HEK293 (cell line): ENCODE data around the gene LSP1.
A peak's percentile ranks its signal among the peaks of the same experiment; 100 is the strongest.

Experiments used
- CTCF ChIA-PET: fragments of 350-600 bp; formaldehyde crosslinking; extraction: SDS; loops from one replicate; lab custom pipeline; 2021; ENCODE audit warnings: antibody characterized with exemption; lab: Yijun Ruan, JAX
- POLR2A ChIA-PET: fragments of 300-600 bp; formaldehyde crosslinking; extraction: SDS; loops from one replicate; lab custom pipeline; 2020; ENCODE audit warnings: antibody characterized with exemption, inconsistent platforms; lab: Yijun Ruan, JAX
- H3K27ac ChIP-seq: fragments of 200-500 bp; sonication (Bioruptor generic); 2 replicates; pipeline ENCODE4 v1.5.1; 2014; ENCODE audit warnings: low read depth, low read length, control low read depth, inconsistent platforms; ENCODE audit errors: extremely low read depth
- H3K36me3 ChIP-seq, 2 experiments: fragments of 200-500 bp in 1 of 2; sonication (Bioruptor generic) in 1 of 2; 1 replicate in 1 of 2; 2 replicates in 1 of 2; pipeline ENCODE4 v1.5.1; 2014 to 2017; ENCODE audit warnings: inconsistent platforms in 2 of 2, low read length in 2 of 2; ENCODE audit not compliant: control insufficient read depth in 2 of 2, insufficient read depth in 1 of 2
- H3K4me1 ChIP-seq: fragments of 200-500 bp; sonication (Bioruptor generic); 2 replicates; pipeline ENCODE4 v1.5.1; 2014; ENCODE audit warnings: mild to moderate bottlenecking, low read length, inconsistent platforms; ENCODE audit not compliant: control insufficient read depth, insufficient read depth
- H3K4me3 ChIP-seq: 2 replicates; pipeline ENCODE4 v1.5.1; 2011; ENCODE audit warnings: low read depth, mild to moderate bottlenecking, control low read depth, low read length, moderate library complexity
- H3K9me3 ChIP-seq: fragments of 200-500 bp; sonication (Bioruptor generic); 2 replicates; pipeline ENCODE4 v1.5.1; 2014; ENCODE audit warnings: low read depth, low read length, inconsistent platforms; ENCODE audit not compliant: control insufficient read depth, insufficient read depth
- HIC1 ChIP-seq: fragments of 450-650 bp; formaldehyde crosslinking; IDR thresholded peaks from 2 replicates; pipeline ENCODE4 v1.5.1; 2016; ENCODE audit warnings: missing biosample characterization, missing genetic modification characterization
- RBAK ChIP-seq: fragments of 450-650 bp; formaldehyde crosslinking; IDR thresholded peaks from 2 replicates; pipeline ENCODE4 v1.5.1; 2016; ENCODE audit warnings: missing biosample characterization, missing genetic modification characterization
- WT1 ChIP-seq: fragments of 450-650 bp; formaldehyde crosslinking; IDR thresholded peaks from 2 replicates; pipeline ENCODE4 v1.5.1; 2016; ENCODE audit warnings: missing biosample characterization, missing genetic modification characterization
- ZBTB11 ChIP-seq: fragments of 450-650 bp; formaldehyde crosslinking; conservative IDR thresholded peaks from 2 replicates; pipeline ENCODE4 v1.5.1; 2016; ENCODE audit warnings: low read depth, missing biosample characterization, missing genetic modification characterization
- ZBTB8A ChIP-seq: fragments of 450-650 bp; formaldehyde crosslinking; IDR thresholded peaks from 2 replicates; pipeline ENCODE4 v1.5.1; 2016; ENCODE audit warnings: missing biosample characterization, missing genetic modification characterization
- ZIC2 ChIP-seq: fragments of 450-650 bp; formaldehyde crosslinking; IDR thresholded peaks from 2 replicates; pipeline ENCODE4 v1.5.1; 2016; ENCODE audit warnings: missing biosample characterization, missing genetic modification characterization
- ZNF138 ChIP-seq: fragments of 450-650 bp; formaldehyde crosslinking; IDR thresholded peaks from 2 replicates; pipeline ENCODE4 v1.5.1; 2016; ENCODE audit warnings: missing biosample characterization, missing genetic modification characterization, borderline replicate concordance
- ZNF16 ChIP-seq: fragments of 450-650 bp; formaldehyde crosslinking; IDR thresholded peaks from 2 replicates; pipeline ENCODE4 v1.5.1; 2016; ENCODE audit warnings: low read depth, missing biosample characterization, missing genetic modification characterization
- ZNF600 ChIP-seq: fragments of 450-650 bp; formaldehyde crosslinking; IDR thresholded peaks from 2 replicates; pipeline ENCODE4 v1.5.1; 2016; ENCODE audit warnings: missing biosample characterization, missing genetic modification characterization
- ZNF76 ChIP-seq: fragments of 450-650 bp; formaldehyde crosslinking; IDR thresholded peaks from 2 replicates; pipeline ENCODE4; 2016; ENCODE audit warnings: low read depth, missing biosample characterization, missing genetic modification characterization, borderline replicate concordance
- TF ChIP-seq, protein P1 (sequence below): fragments of 450-650 bp; formaldehyde crosslinking; IDR thresholded peaks from 2 replicates; pipeline ENCODE4 v1.5.1; 2017; ENCODE audit warnings: missing biosample characterization, missing genetic modification characterization
- TF ChIP-seq, protein P2 (sequence below): fragments of 450-650 bp; formaldehyde crosslinking; IDR thresholded peaks from 2 replicates; pipeline ENCODE4 v1.5.1; 2017; ENCODE audit warnings: missing biosample characterization, mild to moderate bottlenecking, missing genetic modification characterization, moderate library complexity
- TF ChIP-seq, protein P3 (sequence below): fragments of 450-650 bp; formaldehyde crosslinking; IDR thresholded peaks from 2 replicates; pipeline ENCODE4 v1.5.1; 2016; ENCODE audit warnings: missing biosample characterization, missing genetic modification characterization

LSP1 gene

DNA sequence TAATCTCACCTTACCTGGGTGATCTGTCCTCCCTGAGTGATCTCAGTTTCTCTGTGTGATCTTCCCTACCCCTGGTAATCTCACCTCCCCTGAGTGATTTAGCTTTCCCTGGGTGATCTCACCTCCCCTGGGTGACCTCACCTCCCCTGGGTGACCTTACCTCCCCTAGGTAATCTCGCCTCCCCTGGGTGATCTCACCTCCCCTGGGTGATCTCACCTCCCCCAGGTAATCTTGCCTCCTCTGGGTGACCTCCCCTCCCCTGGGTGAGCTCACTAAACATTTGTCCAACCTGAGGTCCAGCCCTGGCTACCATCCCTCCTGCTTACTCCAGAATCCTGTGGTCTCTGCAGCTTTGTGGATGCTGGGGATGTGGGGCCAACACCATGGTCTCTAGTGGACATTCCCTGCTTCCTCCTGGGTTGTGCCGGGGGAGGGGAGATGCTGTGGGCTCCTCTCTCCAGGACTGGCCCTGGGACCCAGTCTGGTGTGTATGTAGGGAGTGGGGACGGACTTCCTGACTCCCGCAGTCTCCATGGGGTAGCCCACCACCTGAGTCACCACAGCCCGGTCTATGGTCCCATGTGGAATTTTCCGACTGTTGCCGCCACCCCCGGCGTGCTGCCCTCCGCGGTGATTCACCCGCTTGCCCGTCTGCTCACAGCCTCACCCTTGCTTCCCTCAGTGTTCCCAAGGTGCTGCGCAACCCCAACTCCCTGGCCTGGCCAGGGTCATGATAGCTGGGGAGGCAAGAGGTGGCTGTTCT is 9.9 kb downstream of the LSP1 start (continued):
- TF ChIP-seq, protein P1, sequence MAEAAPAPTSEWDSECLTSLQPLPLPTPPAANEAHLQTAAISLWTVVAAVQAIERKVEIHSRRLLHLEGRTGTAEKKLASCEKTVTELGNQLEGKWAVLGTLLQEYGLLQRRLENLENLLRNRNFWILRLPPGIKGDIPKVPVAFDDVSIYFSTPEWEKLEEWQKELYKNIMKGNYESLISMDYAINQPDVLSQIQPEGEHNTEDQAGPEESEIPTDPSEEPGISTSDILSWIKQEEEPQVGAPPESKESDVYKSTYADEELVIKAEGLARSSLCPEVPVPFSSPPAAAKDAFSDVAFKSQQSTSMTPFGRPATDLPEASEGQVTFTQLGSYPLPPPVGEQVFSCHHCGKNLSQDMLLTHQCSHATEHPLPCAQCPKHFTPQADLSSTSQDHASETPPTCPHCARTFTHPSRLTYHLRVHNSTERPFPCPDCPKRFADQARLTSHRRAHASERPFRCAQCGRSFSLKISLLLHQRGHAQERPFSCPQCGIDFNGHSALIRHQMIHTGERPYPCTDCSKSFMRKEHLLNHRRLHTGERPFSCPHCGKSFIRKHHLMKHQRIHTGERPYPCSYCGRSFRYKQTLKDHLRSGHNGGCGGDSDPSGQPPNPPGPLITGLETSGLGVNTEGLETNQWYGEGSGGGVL (tag by site-specific recombination), result peak; percentile 83
- TF ChIP-seq RBAK (tag by site-specific recombination) (no peak), ZIC2 (peak; percentile 28; the same call in 1 of the 2 replicates), WT1 (tag by site-specific recombination) (peak; percentile 74; the same call in 1 of the 2 replicates)

DNA sequence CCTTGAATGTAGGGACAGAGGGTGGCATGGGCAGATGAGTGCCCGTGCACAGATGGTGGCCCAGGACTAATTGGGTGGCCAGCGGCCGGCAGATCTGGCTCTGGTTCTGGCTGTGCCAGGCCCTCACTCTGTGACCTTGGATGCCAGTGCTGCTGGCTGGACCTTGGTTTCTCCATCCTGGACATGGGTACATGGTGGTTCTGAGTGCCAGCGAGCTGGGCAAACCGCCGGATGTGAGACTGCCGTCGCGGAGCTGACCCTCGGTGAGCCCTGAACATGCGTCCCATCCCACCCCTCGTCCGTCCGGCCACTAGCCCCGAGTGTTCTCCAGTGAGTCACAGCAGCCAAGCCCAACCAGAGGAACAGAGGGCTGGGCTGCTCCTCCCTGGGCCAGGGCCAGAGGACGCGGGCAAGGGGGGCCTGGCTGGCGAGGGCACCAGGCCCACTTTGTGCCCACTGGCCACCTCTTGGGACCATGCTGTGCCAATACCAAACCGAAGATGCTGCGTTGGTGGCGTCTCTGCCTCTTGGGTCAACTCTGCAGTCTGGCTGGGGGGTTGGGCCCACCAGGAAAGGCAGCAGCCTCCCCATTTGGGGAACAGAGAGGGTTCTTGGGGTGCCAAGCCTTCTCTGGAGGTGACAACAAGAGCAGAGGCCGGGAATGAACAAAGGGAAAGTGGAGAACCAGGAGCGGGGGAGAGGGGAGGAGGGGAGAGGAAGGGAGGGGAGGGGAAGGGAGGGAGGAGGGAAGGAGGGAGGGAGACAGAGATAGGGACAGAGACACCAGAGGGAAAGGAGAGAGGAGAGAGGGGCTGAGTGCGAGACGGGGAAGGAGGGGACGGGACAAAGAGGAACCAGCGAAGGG is 10.7 kb downstream of the LSP1 start:
- Histone ChIP-seq H3K4me3 (no peak overlapping the region), H3K9me3 (no peaks in the 10 kb centered on the region), H3K27ac (no peak overlapping the region), H3K4me1 (no peaks in the 10 kb centered on the region), H3K36me3 (no peaks in the 10 kb centered on the region)
- CTCF ChIA-PET, result interaction anchor here (0.6 to 1.4 kb wide), 3 partner anchors 90 to 1094 kb away, joined by 3 to 5 read pairs (median 5); no protein-coding TSS in a partner anchor
- TF ChIP-seq ZBTB8A (tag by site-specific recombination), result peak; percentile 59; the same call in 1 of the 2 replicates
- TF ChIP-seq ZNF76 (tag by site-specific recombination), result peak; percentile 28; the same call in 1 of the 2 replicates
- TF ChIP-seq ZBTB11 (tag by site-specific recombination), result peak; percentile 42; the same call in 1 of the 2 replicates
- peak; percentile 100 for TF ChIP-seq HIC1 (tag by site-specific recombination)
- no peak for TF ChIP-seq ZNF138
- no peak for TF ChIP-seq ZNF16
- TF ChIP-seq, protein P2, sequence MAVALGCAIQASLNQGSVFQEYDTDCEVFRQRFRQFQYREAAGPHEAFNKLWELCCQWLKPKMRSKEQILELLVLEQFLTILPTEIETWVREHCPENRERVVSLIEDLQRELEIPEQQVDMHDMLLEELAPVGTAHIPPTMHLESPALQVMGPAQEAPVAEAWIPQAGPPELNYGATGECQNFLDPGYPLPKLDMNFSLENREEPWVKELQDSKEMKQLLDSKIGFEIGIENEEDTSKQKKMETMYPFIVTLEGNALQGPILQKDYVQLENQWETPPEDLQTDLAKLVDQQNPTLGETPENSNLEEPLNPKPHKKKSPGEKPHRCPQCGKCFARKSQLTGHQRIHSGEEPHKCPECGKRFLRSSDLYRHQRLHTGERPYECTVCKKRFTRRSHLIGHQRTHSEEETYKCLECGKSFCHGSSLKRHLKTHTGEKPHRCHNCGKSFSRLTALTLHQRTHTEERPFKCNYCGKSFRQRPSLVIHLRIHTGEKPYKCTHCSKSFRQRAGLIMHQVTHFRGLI, result peak; percentile 100
- TF ChIP-seq, protein P3, sequence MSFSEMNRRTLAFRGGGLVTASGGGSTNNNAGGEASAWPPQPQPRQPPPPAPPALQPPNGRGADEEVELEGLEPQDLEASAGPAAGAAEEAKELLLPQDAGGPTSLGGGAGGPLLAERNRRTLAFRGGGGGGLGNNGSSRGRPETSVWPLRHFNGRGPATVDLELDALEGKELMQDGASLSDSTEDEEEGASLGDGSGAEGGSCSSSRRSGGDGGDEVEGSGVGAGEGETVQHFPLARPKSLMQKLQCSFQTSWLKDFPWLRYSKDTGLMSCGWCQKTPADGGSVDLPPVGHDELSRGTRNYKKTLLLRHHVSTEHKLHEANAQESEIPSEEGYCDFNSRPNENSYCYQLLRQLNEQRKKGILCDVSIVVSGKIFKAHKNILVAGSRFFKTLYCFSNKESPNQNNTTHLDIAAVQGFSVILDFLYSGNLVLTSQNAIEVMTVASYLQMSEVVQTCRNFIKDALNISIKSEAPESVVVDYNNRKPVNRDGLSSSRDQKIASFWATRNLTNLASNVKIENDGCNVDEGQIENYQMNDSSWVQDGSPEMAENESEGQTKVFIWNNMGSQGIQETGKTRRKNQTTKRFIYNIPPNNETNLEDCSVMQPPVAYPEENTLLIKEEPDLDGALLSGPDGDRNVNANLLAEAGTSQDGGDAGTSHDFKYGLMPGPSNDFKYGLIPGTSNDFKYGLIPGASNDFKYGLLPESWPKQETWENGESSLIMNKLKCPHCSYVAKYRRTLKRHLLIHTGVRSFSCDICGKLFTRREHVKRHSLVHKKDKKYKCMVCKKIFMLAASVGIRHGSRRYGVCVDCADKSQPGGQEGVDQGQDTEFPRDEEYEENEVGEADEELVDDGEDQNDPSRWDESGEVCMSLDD, result 0 out of 2 replicates have a peak, but pooled peaks have one; percentile 14
- TF ChIP-seq ZNF600, result 0 out of 2 replicates have a peak, but pooled peaks have one; percentile 46
- POLR2A ChIA-PET, result no interaction called here
